ENCODE results near the gene CBX3.
"Not testable (repeated sequence)": the region's sequence is repeated elsewhere in the genome, so short reads cannot be mapped to it uniquely, and the experiment has no call there.

CBX3 gene

DNA sequence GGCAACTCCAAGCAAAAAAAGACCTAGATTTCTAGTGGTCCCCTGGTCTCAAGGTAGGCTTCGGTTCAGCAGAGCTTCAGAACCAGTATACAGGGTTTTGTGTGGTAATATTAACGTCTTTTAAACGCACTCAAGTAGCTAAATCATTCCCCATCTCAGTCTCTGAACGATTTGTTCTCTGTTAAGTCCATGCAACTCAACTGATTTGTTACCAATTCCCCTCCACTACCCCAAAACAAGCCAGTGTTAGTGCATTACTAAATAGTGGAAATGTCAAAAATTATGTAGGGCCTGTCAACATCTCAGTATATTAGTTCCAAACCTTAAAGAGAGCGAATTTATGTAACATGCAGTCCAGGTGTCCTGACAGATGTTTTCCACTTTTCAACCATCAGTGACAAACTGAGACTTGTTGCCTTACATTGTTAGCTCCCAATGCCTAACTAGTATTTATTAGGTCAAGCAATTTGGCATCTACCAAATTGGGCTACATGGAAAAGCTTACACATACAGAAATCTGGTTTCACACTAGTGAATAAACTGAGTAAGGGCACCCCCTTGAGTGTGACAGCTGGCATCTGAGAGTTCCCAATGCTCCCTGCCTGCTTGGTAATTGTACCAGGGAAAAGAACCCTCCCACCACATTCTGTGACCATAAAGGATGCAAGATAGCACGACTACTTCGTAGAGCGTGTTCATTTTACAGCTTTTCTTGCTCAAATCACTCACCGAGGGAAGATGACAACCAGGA is 13.2 kb upstream of the CBX3 start:
- DNase-seq (ENCODE audit: low spot score), result no peak

DNA sequence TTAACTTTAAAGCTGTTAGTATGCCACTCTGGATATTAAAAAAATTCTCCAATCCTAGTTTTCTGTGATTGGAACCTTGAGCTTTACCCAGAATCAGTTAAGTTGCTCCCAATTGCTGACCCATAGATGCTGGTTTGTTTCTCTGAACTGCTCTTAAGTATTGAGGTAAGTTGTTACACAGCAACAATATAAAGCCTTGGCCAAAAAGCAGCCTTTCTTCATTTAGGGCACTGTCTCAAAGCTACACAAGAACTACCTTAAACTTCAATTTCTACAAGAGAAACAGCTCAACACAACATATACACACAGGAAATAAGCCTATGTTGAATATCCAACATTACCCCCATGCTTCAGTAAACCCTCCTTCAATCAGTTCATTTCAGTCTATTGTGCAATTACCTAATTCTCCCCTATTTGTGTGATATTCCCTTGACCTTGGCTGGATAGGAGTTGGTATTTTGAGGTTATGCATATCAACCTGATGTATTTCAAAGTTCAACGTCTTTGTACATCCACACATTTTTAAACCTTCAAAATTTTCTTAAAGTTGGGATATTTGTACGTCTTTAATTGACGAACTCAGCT is 12.5 kb upstream of the CBX3 start:
- DNase-seq (ENCODE audit: low spot score), result no peak

GRCh38 chr7:26189697-26190096 is 11.8 kb upstream of the CBX3 start:
- no peak for DNase-seq (ENCODE audit: low spot score)

- no peak for DNase-seq (ENCODE audit: low spot score)
These were observed 11.1 kb upstream of the CBX3 start for GRCh38 chr7:26190417-26190869.

- no peak for DNase-seq (ENCODE audit: low spot score)
These were observed 10.1 kb upstream of the CBX3 start for GRCh38 chr7:26191233-26191973.

DNA sequence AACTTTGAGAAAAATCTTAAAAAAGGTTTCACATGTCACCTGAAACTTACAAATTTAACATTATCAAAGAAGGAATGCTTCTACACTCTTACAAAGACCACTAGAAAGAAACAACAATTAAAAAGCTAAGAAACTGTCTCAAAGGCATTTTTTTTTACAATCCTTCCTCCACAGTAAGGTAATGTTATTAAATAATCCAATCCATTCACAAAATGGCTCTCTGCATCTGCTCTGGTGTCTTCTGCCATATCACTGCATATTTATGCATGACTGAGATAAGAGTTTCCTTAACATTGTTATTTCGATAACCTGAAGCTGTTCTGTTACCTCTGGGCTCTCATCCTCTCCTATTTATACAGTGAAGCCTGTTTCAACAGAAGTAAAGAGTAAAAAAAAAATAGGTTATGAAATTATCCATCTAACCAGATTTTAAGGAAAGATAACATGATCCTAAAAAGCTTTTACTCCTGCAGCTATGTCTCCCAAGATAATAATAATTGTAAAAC is 9.5 kb upstream of the CBX3 start:
- no peak for DNase-seq (ENCODE audit: low spot score)

DNA sequence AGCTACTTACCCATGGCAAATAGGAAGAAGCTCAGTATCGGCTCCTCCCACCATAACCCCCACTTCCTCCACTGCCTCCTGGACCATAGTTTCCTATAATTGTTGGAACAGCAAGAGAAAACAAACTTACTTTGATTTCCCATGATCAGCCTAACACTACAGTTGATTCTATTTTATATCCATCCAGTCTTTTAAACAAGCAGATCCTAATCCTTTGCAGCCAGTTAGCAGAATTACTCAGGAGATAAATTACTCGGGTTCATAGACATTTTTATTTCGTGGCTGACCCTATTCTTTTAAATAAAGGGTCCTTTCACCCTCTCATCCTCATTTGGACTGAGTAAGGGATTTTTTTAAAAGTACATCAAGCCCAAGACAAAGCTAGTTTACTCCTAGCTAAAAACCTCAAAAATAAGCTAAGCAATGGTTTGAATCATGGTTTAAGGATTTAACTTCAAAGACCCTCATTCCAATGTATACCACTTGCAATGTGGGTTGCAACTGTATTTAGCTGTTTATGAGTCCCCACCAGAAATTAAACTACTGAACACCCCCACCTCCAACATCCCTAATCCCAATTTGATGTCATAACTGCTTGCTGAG is 9.0 kb upstream of the CBX3 start:
- DNase-seq (ENCODE audit: low spot score), result no peak

DNA sequence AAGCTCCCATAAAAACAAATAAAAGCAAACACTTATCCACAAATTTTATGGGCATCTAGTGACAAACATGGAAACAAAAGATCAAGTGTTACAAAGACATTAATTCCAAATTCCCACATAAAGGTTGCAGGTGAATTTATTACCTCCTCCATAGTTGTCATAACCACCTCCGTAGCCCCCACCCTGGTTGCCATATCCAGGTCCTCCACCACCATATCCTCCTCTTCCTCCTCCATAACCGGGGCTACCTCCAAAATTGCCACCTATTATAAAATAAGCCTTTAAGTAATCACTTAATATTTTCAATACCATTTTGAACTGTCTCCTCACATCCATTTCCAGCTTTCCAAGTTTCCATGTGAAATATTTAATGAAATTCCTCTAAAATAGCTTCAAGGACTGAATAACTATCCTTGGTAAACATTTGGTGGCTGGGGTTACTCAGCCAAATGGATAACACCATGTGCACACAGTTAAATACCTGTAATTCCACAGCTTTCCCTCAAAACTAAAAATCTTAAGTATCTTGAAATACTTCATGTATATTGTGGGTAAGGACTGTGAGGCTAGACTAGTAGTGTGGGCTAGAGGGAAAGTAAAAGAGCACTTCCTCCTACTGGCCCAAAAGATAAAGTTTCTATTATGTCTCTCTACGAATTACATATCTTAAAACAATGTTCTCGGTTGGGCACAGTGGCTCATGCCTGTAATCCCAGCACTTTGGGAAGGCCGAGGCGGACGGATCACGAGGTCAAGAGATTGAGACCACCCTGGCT is 7.9 kb upstream of the CBX3 start:
- DNase-seq (ENCODE audit: low spot score), result no peak

- DNase-seq (ENCODE audit: low spot score), result not testable (repeated sequence)
These were observed 6.8 kb upstream of the CBX3 start for GRCh38 chr7:26194764-26195163.

DNA sequence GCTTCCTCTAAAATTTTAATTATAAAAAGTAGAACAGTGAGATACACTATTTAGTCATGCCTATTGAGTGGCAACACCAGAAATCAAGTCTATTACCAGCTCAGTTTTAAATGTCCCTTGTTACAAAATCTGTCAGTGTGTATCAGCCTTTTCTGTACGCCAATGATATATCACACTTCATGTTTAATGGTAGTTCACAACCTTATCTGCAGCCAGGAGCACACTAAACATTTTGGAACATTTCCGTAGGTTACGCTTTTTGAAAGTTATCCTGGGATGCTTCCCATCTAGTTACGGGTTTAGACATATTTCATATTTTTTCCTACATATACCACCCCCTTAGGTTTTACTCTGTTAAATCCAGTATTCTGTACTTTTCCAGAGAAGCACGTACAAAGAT is 6.4 kb upstream of the CBX3 start:
- no peak for DNase-seq (ENCODE audit: low spot score)

- DNase-seq (ENCODE audit: low spot score), result no peak
These were observed 5.5 kb upstream of the CBX3 start for GRCh38 chr7:26195867-26196657.

DNA sequence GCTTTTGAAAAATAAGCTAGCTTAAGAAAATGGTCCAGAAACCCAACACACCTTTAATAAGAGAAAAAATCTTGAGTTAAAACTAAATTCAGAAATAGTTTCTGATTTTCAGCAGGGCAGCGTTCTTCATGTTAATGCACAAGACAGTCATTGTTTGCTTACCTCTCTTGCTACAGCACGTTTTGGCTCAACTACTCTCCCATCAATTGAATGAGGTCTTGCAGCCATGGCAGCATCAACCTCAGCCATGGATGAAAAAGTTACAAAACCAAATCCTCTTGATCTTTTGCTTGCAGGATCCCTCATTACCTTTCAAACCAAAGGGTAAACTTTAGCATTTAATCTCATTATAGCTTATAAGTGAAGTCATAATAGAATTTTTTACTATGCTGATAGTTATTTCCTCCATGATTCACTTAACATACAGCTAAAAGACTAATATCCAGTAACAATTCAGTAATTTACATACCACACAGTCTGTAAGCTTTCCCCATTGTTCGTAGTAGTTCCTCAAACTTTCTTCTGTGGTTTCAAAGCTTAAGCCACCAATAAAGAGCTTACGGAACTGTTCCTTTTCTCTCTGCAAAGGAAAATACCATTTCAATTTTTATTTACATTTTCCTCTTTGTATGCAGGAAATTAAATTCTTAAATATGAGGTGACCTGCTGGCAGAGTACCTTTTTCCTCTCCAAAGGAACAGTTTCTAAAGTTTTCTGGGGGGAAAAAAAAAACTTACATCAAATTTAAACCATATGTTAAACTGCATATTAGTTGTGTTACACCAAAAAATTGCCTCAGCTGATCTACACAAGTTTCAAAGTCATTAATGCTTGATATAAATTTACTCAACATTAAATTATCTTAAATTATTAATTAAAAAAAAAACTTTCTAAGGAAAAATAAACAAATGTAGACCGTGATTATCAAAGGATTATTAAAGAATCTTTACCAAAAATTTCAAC is 4.1 kb upstream of the CBX3 start:
- DNase-seq (ENCODE audit: low spot score), result no peak

DNA sequence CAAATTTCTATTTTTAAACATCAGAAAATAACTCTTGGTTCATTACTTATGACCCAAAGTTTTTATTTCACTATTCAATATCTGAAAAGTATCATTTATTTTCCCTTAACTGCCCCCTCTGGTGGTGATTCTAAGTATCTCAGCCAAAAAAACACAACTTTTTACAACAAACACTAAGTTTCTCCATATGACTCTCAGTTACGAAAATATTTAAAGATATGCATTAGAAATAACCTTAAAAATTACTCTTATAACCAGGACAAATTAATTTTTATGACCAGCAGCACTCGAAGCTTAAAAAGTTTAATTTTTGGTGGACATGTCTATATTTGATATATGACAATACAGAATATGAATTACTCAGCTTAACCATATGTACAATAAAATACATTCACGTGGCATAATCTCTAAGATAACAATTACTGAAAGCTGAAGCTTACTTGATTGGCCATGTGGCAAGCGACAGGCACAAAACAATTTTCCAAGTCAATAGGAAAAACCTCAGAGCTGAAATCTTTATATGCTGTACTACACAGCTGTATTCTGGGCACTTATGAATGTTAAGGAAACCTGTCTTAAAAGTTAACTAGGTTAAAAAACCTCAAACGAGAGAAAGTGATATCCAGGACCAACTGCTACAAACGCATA is 3.3 kb upstream of the CBX3 start:
- no peak for DNase-seq (ENCODE audit: low spot score)

GRCh38 chr7:26198781-26199169 is 2.8 kb upstream of the CBX3 start:
- DNase-seq (ENCODE audit: low spot score), result no peak

DNA sequence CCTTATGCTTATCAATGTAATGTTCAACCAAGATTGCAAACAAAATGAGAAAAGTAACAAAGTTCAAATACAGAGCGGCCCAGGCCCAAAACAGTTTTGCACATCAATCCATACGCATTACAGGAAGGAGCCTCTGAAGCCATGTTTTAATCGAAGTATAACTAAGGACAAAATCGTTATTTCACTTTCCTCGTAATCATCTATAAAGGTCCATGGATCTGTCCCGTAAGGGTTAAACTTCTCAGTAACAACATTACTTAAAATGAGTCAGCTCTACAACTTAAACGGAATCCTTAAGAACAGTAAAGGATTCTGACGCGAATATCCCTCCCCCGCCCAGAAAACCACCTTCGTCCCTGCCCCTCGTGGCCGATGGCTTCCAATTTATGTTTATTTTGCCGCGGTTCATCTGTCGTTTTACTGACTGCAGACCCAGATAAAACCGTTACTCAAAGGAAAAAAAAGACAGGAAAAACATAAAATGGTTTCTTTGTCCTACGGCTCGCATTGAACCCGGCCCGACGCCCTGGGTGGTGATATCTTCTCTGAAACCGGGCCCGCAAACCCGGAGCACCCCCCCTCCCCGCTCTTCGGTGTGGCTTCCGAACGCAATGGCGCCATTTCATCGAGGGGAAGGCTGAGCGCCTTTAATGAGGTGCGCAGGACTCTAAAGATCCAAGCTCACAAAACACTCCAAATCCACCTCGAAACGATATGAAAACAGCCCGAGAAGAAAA is 2.1 kb upstream of the CBX3 start:
- peak; percentile 28 for DNase-seq (ENCODE audit: low spot score)

- no peak for DNase-seq (ENCODE audit: low spot score)
These were observed 1.5 kb upstream of the CBX3 start for GRCh38 chr7:26200038-26200443.

DNA sequence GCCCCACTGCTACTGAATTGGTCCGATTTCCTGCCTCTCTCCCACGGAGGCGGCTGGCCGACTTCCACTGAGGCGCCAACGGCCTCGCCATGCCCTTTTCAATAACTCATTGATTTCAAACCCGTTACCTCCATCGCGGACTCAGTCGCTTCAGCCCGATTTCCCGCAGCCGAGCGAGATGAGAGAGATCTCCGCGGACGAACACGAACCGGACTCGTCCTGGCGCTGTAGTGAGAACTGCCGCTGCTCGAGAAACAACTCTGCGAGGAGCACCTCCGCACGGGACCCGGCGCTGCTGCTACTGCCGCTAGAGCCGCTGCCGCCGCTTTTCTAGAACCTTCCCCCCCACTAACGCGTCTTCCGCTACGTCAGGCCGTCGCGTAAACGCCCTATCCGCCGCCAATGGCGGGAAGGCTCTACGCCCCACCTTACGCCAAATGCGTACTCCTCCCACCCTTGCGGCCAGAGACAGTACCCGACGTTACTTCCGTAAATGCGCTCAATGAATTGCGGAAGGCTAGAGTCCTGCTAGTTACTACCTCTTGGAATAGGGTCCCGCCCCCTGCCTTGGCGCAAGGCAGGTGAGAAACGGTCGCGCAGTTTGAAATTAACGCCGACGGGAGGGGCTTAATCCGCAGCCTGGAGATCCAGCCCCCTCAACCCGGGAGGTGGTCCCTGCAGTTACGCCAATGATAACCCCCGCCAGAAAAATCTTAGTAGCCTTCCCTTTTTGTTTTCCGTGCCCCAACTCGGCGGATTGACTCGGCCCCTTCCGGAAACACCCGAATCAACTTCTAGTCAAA is 900 bp upstream of the CBX3 start, which contains the start of gene HNRNPA2B1:
Gene HNRNPA2B1, minus strand, starts transcription at position 303 of the 803 bp plus-strand sequence. Its CDS starts 169 bp downstream, at position 134.
- DNase-seq (ENCODE audit: low spot score), result peak; percentile 88
